Panc1 (cell line): ENCODE data around the gene F3.

Source experiments
- POLR2AphosphoS5 ChIP-seq: IDR thresholded peaks from 2 replicates; pipeline ENCODE4 v1.6.1; 2012; ENCODE audit warnings: mild to moderate bottlenecking, low read depth, low read length, moderate library complexity
- TF ChIP-seq, protein P1 (sequence below): fragments of 450-650 bp; IDR thresholded peaks from 2 replicates; pipeline ENCODE4 v1.5.1; 2017; ENCODE audit warnings: mild to moderate bottlenecking
- TF ChIP-seq, protein P2 (sequence below), 2 experiments: IDR thresholded peaks; 2 replicates each; pipeline ENCODE4 v1.6.1; 2011 to 2012; ENCODE audit warnings: low read depth in 2 of 2, control low read depth in 1 of 2, low read length in 1 of 2, mild to moderate bottlenecking in 1 of 2, moderate library complexity in 1 of 2; ENCODE audit not compliant: insufficient read depth in 1 of 2

DNA sequence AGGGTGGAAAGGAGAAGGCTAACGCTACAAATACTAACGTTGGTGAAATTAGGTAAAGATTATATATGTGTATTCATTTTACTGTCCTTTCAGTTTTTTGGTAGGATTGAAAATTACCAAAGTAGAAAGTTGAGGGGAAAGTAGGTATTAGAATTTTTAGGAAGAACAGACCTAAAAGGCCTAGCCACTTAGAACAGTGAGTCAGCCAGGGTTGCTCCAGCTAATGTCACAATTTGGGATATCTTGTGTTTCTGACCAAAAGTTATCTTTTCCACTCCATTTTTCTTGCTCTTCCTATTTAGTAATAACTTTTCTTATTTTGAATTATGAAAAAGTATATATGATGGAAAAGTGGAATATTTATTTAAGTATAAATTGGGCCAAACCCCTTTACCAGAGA lies 40.1 kb downstream of the F3 start:
- TF ChIP-seq, protein P1, sequence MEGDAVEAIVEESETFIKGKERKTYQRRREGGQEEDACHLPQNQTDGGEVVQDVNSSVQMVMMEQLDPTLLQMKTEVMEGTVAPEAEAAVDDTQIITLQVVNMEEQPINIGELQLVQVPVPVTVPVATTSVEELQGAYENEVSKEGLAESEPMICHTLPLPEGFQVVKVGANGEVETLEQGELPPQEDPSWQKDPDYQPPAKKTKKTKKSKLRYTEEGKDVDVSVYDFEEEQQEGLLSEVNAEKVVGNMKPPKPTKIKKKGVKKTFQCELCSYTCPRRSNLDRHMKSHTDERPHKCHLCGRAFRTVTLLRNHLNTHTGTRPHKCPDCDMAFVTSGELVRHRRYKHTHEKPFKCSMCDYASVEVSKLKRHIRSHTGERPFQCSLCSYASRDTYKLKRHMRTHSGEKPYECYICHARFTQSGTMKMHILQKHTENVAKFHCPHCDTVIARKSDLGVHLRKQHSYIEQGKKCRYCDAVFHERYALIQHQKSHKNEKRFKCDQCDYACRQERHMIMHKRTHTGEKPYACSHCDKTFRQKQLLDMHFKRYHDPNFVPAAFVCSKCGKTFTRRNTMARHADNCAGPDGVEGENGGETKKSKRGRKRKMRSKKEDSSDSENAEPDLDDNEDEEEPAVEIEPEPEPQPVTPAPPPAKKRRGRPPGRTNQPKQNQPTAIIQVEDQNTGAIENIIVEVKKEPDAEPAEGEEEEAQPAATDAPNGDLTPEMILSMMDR: no peak
- TF ChIP-seq, protein P2, sequence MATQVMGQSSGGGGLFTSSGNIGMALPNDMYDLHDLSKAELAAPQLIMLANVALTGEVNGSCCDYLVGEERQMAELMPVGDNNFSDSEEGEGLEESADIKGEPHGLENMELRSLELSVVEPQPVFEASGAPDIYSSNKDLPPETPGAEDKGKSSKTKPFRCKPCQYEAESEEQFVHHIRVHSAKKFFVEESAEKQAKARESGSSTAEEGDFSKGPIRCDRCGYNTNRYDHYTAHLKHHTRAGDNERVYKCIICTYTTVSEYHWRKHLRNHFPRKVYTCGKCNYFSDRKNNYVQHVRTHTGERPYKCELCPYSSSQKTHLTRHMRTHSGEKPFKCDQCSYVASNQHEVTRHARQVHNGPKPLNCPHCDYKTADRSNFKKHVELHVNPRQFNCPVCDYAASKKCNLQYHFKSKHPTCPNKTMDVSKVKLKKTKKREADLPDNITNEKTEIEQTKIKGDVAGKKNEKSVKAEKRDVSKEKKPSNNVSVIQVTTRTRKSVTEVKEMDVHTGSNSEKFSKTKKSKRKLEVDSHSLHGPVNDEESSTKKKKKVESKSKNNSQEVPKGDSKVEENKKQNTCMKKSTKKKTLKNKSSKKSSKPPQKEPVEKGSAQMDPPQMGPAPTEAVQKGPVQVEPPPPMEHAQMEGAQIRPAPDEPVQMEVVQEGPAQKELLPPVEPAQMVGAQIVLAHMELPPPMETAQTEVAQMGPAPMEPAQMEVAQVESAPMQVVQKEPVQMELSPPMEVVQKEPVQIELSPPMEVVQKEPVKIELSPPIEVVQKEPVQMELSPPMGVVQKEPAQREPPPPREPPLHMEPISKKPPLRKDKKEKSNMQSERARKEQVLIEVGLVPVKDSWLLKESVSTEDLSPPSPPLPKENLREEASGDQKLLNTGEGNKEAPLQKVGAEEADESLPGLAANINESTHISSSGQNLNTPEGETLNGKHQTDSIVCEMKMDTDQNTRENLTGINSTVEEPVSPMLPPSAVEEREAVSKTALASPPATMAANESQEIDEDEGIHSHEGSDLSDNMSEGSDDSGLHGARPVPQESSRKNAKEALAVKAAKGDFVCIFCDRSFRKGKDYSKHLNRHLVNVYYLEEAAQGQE (IDR thresholded peaks at IDR 0.05; ENCODE audit: insufficient read depth in 1 of 2, low read depth in 2 of 2, low read length in 1 of 2): no peak
- TF ChIP-seq POLR2AphosphoS5: no peak
